ENCODE data around the gene AJAP1.

Gene AJAP1

DNA sequence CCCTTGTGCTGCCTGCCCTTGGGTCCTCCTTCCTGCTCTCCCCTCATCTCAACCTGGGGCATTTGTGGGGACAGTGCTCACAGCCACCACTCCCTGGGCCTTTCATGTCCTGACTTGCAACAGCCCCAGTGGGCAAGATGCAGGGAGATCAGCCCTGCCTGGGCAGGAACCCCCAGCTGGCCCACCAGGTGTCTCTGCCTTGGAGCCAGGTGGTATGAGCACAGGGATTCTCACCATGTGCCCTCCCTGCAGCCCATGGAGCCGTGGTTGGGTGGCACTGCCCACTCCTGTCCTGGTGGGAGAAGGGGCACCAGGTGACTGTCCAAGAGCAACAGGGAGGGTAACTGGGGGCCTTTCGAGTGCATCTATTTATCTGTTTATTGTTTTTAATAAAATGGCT is 100.4 kb downstream of the AJAP1 start:
- H3K4me3 ChIP-seq (ENCODE audit: low read depth in 1 of 2, low read length in 2 of 2), result no peak overlapping the region
- no peak overlapping the region for H3K27ac ChIP-seq (ENCODE audit: low read length)
- H3K9me3 ChIP-seq (ENCODE audit: control insufficient read depth in 1 of 2, low read length in 2 of 2), result peaks cover 4 to 10% of the 10 kb centered on the region in 2 donors
- no peaks in the 10 kb centered on the region for H3K36me3 ChIP-seq (ENCODE audit: control insufficient read depth in 1 of 2, insufficient read depth in 2 of 2, low read length in 2 of 2)
- H3K27me3 ChIP-seq (ENCODE audit: low read depth, low read length), result peaks cover 4% of the 10 kb centered on the region
- H3K4me1 ChIP-seq (ENCODE audit: control insufficient read depth in 1 of 2, insufficient read depth in 2 of 2, low read length in 2 of 2), result no peaks in the 10 kb centered on the region

DNA sequence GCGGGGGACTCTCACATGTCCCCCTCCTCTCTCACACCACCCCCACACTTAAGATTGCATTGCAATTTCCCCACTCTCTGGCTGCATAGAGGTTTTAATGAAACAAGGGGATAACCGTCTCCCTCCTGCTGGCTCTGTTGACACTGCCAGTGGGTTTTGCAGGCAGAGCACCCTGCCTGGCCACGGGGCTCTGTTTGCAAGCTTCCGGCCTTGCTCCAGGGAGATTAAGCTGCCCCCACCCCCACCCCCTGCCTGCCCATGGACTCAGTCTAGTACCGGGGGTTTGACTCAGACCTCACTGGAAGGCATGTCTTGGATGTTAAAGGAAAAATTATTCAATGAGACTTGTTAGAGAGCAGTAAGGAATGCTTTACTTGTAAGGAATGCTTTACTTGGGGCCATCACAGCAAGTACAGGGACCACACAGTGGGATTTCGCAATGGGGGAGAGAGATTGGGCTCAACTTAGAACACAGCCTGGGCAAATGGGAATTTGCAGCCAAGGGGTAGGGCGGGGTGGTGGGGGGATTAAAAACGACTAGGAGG is 101.0 kb downstream of the AJAP1 start:
- H3K9me3 ChIP-seq (ENCODE audit: control insufficient read depth in 1 of 2, low read length in 2 of 2), result peaks cover 4 to 10% of the 10 kb centered on the region in 2 donors
- no peaks in the 10 kb centered on the region for H3K36me3 ChIP-seq (ENCODE audit: control insufficient read depth in 1 of 2, insufficient read depth in 2 of 2, low read length in 2 of 2)
- H3K27me3 ChIP-seq (ENCODE audit: low read depth, low read length), result peaks cover 4% of the 10 kb centered on the region
- no peak overlapping the region for H3K27ac ChIP-seq (ENCODE audit: low read length)
- no peaks in the 10 kb centered on the region for H3K4me1 ChIP-seq (ENCODE audit: control insufficient read depth in 1 of 2, insufficient read depth in 2 of 2, low read length in 2 of 2)
- H3K4me3 ChIP-seq (ENCODE audit: low read depth in 1 of 2, low read length in 2 of 2), result no peak overlapping the region

DNA sequence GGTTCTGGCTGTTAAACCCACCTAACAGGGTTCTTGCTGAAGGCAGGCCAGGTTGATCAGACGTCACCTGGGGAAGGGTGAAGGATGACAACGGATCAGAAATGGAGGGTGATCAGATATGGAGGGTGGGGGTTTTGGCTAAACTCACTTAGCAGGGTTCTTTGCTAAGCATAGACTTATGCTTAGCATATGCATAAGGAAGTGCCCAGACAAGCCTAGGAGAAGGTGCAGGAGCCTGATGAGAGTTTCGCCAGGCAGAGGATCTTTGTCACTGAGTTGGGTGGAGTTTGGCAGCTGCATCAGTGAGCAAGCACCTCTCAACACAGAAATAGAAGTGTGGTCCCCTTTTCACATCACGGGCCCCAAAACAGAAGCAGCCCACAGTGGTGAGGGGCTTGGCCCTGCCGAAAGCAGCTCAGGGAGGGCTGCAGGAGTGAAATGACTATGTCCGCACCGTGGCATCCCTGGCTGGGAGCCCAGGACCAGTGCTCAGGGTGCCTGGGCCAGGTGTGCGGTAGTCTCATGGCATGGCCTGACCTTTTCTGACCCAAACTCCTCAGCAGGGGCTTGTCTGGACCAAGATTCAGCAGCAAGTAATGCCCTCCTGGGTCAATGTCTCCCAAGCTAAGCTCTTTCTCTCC is 101.6 kb downstream of the AJAP1 start:
- H3K27me3 ChIP-seq (ENCODE audit: low read depth, low read length), result peaks cover 4% of the 10 kb centered on the region
- H3K36me3 ChIP-seq (ENCODE audit: control insufficient read depth in 1 of 2, insufficient read depth in 2 of 2, low read length in 2 of 2), result no peaks in the 10 kb centered on the region
- peaks cover 4 to 10% of the 10 kb centered on the region in 2 donors for H3K9me3 ChIP-seq (ENCODE audit: control insufficient read depth in 1 of 2, low read length in 2 of 2)
- H3K4me1 ChIP-seq (ENCODE audit: control insufficient read depth in 1 of 2, insufficient read depth in 2 of 2, low read length in 2 of 2), result no peaks in the 10 kb centered on the region
- no peak overlapping the region for H3K27ac ChIP-seq (ENCODE audit: low read length)
- no peak overlapping the region for H3K4me3 ChIP-seq (ENCODE audit: low read depth in 1 of 2, low read length in 2 of 2)

DNA sequence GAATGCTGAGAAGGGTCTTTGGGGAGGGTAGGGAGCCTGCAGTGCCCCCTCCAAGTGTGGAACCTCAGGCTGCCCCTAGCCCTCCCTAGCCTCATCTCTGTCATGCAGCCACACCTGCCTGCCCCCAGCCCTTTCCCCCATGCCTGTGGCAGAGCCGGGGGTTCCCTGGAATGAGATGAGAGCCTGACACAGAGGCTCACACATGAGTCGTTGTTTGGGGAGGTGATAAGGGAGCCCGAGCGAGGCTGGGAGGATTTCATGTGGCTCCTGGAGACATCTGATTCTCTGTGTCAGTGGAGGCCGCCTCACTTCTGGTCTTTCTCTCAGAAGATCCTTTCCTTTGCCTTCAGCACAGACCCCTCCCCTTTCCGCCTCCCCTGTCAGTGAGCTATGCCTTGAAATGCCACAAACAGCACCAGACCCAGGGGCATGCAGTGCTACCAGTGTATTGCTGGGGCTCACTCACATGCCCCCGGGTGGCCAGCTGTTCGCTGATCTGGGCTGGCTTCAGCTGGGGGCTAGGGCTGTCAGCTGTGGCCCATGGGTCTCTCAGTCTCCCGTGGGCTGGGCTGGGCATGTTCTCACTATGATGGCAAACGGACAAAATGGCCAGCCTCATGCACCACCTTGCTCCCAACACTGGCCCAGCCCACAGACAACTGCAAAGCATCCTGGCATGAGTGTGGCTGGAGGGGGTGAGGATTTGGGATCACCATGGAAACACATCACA is 102.6 kb downstream of the AJAP1 start:
- Histone ChIP-seq H3K9me3 (ENCODE audit: control insufficient read depth in 1 of 2, low read length in 2 of 2) (peaks cover 4 to 10% of the 10 kb centered on the region in 2 donors), H3K27me3 (ENCODE audit: low read depth, low read length) (peaks cover 4% of the 10 kb centered on the region), H3K27ac (ENCODE audit: low read length) (no peak overlapping the region)

DNA sequence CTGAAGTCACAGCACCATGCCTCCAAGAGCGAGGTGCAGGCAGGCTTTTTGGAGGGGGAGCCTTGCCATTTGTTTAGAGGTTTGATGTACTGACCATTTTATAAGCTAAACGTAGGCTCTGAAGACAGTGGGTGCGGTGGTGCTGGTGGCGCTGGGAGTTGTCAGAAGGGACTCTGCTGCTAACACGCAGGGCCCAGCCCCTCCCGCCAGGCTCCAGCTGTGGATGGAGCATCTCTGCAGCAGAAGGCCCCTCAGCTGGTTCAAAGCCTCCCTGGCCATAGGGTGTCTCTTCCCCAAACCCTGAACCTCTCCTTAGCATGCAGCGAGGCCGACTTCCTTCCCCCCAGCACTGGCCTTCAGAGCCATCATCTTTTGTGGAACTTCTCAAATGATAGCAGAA is 105.3 kb downstream of the AJAP1 start:
- Histone ChIP-seq H3K4me3 (ENCODE audit: low read depth in 1 of 2, low read length in 2 of 2) (no peak overlapping the region), H3K9me3 (ENCODE audit: control insufficient read depth in 1 of 2, low read length in 2 of 2) (no peaks in the 10 kb centered on the region), H3K4me1 (ENCODE audit: control insufficient read depth in 1 of 2, insufficient read depth in 2 of 2, low read length in 2 of 2) (no peaks in the 10 kb centered on the region), H3K27me3 (ENCODE audit: low read depth, low read length) (peaks cover 4% of the 10 kb centered on the region), H3K36me3 (ENCODE audit: control insufficient read depth in 1 of 2, insufficient read depth in 2 of 2, low read length in 2 of 2) (no peaks in the 10 kb centered on the region), H3K27ac (ENCODE audit: low read length) (no peak overlapping the region)

More for the DNA sequence above, 102.6 kb downstream of the AJAP1 start:
- no peaks in the 10 kb centered on the region for H3K36me3 ChIP-seq (ENCODE audit: control insufficient read depth in 1 of 2, insufficient read depth in 2 of 2, low read length in 2 of 2)
- H3K4me1 ChIP-seq (ENCODE audit: control insufficient read depth in 1 of 2, insufficient read depth in 2 of 2, low read length in 2 of 2), result no peaks in the 10 kb centered on the region
- H3K4me3 ChIP-seq (ENCODE audit: low read depth in 1 of 2, low read length in 2 of 2), result no peak overlapping the region

DNA sequence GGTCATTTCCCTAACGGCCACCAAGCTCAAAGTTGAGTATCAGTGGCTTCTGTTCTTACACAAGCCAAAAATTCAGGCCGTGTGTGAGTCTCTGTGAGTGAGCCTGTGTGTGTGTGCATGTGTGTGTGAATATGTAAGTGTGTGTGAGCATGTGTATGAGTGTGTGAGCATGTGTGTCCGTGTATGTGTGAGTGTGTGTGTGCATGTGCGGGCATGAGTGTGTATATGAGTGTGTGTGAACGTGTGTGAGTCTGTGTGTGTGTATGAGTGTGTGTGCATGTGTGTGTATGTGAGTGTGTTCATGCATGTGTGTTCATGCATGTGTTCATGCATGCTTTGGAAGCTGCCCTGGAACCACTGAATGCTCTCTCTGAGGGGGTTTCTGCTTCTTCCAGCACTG is 105.7 kb downstream of the AJAP1 start:
- H3K27ac ChIP-seq (ENCODE audit: low read length), result no peak overlapping the region

DNA sequence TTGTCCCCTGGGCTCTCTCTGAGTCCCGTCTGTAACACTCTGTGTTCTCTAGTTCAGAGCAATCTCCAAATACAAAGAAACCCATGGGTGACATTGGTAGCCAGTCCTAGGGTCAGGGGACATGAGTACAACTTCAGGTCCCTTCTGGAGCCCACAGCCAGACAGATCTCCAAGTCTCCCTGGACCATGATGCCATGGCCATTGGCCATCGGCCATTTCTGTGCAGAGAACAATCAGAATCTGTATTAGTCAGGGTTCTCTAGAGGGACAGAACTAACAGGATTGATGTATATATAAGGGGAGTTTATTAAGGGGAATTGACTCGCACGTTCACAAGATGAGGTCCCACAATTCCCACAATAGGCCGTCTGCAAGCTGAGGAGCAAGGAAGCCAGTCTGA is 106.9 kb downstream of the AJAP1 start:
- Histone ChIP-seq H3K4me3 (ENCODE audit: low read depth in 1 of 2, low read length in 2 of 2) (no peak overlapping the region), H3K36me3 (ENCODE audit: control insufficient read depth in 1 of 2, insufficient read depth in 2 of 2, low read length in 2 of 2) (no peaks in the 10 kb centered on the region), H3K27me3 (ENCODE audit: low read depth, low read length) (no peaks in the 10 kb centered on the region), H3K4me1 (ENCODE audit: control insufficient read depth in 1 of 2, insufficient read depth in 2 of 2, low read length in 2 of 2) (no peaks in the 10 kb centered on the region), H3K27ac (ENCODE audit: low read length) (no peak overlapping the region), H3K9me3 (ENCODE audit: control insufficient read depth in 1 of 2, low read length in 2 of 2) (no peaks in the 10 kb centered on the region)

More for the DNA sequence above, 105.7 kb downstream of the AJAP1 start:
- no peaks in the 10 kb centered on the region for H3K9me3 ChIP-seq (ENCODE audit: control insufficient read depth in 1 of 2, low read length in 2 of 2)
- H3K4me1 ChIP-seq (ENCODE audit: control insufficient read depth in 1 of 2, insufficient read depth in 2 of 2, low read length in 2 of 2), result no peaks in the 10 kb centered on the region
- H3K36me3 ChIP-seq (ENCODE audit: control insufficient read depth in 1 of 2, insufficient read depth in 2 of 2, low read length in 2 of 2), result no peaks in the 10 kb centered on the region
- peaks cover 4% of the 10 kb centered on the region for H3K27me3 ChIP-seq (ENCODE audit: low read depth, low read length)
- no peak overlapping the region for H3K4me3 ChIP-seq (ENCODE audit: low read depth in 1 of 2, low read length in 2 of 2)

DNA sequence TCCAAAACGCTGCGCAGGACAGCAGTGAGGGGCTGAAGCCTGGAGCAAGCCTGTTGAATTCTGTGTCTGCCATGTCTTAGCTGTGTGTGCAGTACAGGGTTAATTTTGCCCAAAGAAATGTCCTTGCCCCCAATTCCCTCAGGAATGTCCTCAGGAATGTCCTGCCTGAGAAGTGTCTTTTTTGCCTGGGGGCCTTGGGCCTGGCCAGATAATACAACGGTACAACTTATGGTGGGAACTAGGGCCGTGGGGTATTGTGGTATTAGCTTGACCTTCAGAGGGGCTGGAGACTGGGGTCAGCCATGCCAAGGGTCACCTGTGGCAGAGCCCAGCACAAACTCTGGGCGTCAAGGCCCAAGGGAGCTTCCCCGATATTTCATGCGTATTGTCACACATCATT is 107.7 kb downstream of the AJAP1 start:
- no peak overlapping the region for H3K4me3 ChIP-seq (ENCODE audit: low read depth in 1 of 2, low read length in 2 of 2)
- no peaks in the 10 kb centered on the region for H3K27me3 ChIP-seq (ENCODE audit: low read depth, low read length)
- no peak overlapping the region for H3K27ac ChIP-seq (ENCODE audit: low read length)
- no peaks in the 10 kb centered on the region for H3K36me3 ChIP-seq (ENCODE audit: control insufficient read depth in 1 of 2, insufficient read depth in 2 of 2, low read length in 2 of 2)
- no peaks in the 10 kb centered on the region for H3K4me1 ChIP-seq (ENCODE audit: control insufficient read depth in 1 of 2, insufficient read depth in 2 of 2, low read length in 2 of 2)
- H3K9me3 ChIP-seq (ENCODE audit: control insufficient read depth in 1 of 2, low read length in 2 of 2), result no peaks in the 10 kb centered on the region

DNA sequence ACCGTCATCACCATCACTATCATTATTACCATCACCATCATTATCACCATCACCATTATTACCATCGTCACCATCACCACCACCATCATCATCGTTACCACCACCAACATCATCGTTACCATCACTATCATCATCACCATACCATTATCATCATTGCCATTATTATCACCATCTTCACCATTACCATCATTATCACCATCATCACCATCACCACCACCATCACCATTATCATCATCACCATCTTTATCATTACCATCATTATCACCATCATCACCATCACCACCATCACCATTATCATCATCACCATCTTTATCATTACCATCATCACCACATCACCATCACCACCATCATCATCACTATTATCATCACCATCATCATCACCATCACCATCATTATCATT is 112.9 kb downstream of the AJAP1 start:
- H3K9me3 ChIP-seq (ENCODE audit: control insufficient read depth in 1 of 2, low read length in 2 of 2), result no peaks in the 10 kb centered on the region
- H3K4me3 ChIP-seq (ENCODE audit: low read depth in 1 of 2, low read length in 2 of 2), result no peak overlapping the region
- H3K27me3 ChIP-seq (ENCODE audit: low read depth, low read length), result no peaks in the 10 kb centered on the region
- no peak overlapping the region for H3K27ac ChIP-seq (ENCODE audit: low read length)
- no peaks in the 10 kb centered on the region for H3K36me3 ChIP-seq (ENCODE audit: control insufficient read depth in 1 of 2, insufficient read depth in 2 of 2, low read length in 2 of 2)
- H3K4me1 ChIP-seq (ENCODE audit: control insufficient read depth in 1 of 2, insufficient read depth in 2 of 2, low read length in 2 of 2), result no peaks in the 10 kb centered on the region

DNA sequence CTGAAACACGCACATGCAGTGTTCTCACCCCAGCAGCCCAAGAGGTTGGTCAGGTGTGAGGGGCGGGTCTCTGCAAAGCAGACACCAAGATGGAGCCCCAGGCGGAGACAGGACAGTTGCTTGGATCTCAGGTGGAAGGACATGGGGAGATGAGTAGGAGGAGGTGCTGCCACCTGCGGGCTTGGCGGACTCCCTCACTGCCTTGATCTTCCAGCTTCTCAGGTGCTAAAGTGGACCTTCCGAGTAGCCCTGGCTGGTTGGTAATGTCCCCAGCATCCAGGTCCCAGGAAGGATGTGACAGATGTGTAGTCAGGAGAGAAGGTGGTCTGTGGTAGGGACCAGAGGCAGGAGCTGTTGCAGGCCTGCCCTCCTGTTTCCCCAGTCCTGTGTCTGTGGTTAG is 114.1 kb downstream of the AJAP1 start:
- no peaks in the 10 kb centered on the region for H3K27me3 ChIP-seq (ENCODE audit: low read depth, low read length)
- no peak overlapping the region for H3K4me3 ChIP-seq (ENCODE audit: low read depth in 1 of 2, low read length in 2 of 2)
- H3K36me3 ChIP-seq (ENCODE audit: control insufficient read depth in 1 of 2, insufficient read depth in 2 of 2, low read length in 2 of 2), result no peaks in the 10 kb centered on the region
- H3K27ac ChIP-seq (ENCODE audit: low read length), result no peak overlapping the region
- no peaks in the 10 kb centered on the region for H3K9me3 ChIP-seq (ENCODE audit: control insufficient read depth in 1 of 2, low read length in 2 of 2)
- H3K4me1 ChIP-seq (ENCODE audit: control insufficient read depth in 1 of 2, insufficient read depth in 2 of 2, low read length in 2 of 2), result no peaks in the 10 kb centered on the region

DNA sequence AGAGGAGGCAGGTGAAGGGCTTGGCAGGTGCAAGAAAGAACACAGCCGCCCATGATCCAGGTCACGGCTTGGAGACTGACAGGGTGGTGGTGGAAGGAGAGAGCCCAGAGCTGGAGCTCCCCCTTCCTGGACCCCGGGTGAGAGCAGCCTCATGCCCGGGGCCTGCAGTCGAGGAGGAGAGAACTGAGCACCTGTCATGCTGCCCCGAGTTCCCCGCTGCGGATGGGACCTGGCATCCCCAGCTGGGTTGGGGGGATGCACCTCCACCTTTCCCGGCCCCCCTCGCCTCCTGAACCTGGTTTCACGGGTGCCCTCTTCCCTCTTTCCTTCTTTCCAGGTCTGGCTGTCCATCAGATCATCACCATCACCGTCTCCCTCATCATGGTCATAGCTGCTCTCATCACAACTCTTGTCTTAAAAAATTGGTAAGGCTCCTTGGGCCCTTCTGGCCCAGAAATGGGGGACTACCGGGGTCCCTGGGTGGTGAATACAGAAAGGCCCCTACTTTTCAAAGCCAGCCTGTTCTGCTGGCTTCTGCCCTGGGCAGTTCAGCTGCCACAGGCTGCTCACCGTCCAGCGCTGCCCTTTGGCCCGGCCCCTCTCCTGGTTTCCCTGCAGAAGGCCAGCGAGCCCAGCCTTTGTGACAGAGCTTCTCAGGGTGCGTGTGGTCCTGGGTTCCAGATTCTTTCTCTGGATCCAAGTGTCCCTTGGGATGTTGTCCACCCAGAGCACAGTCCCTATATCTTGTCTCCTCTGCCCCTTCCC is 115.3 kb downstream of the AJAP1 start:
- no peak overlapping the region for H3K4me3 ChIP-seq (ENCODE audit: low read depth in 1 of 2, low read length in 2 of 2)
- no peaks in the 10 kb centered on the region for H3K9me3 ChIP-seq (ENCODE audit: control insufficient read depth in 1 of 2, low read length in 2 of 2)
- no peaks in the 10 kb centered on the region for H3K27me3 ChIP-seq (ENCODE audit: low read depth, low read length)
- H3K4me1 ChIP-seq (ENCODE audit: control insufficient read depth in 1 of 2, insufficient read depth in 2 of 2, low read length in 2 of 2), result no peaks in the 10 kb centered on the region
- no peaks in the 10 kb centered on the region for H3K36me3 ChIP-seq (ENCODE audit: control insufficient read depth in 1 of 2, insufficient read depth in 2 of 2, low read length in 2 of 2)
- H3K27ac ChIP-seq (ENCODE audit: low read length), result no peak overlapping the region
